HCT116 (cell line): ENCODE results near the gene FSCN2. TPM values are rescaled to one million over a fixed set of nuclear protein-coding genes. Genes with fewer than 3 reads are reported as not detected.

ENCODE experiments used
- ATAC-seq: fragments of 200-7000 bp; cut with Tn5 transposase; 2 replicates; pipeline ENCODE4 v1.9.1; 2020; ENCODE audit warnings: mild to moderate bottlenecking, moderate library complexity
- BruUV-seq: library from RNA; stranded (reverse); fragments of 400-500 nt; replicated peaks from 2 replicates; lab custom pipeline; 2021; lab: Mats Ljungman, UMichigan
- CTCF ChIA-PET: fragments of 300-600 bp; sonication (Branson Sonifier 250); formaldehyde crosslinking; loops from one replicate; lab custom pipeline; 2021; ENCODE audit warnings: antibody characterized with exemption; lab: Charles Lee
- POLR2A ChIA-PET: fragments of 300-600, 350-600 bp; sonication (Branson Sonifier 250); formaldehyde crosslinking; loops from one replicate; lab custom pipeline; 2021; ENCODE audit warnings: antibody characterized with exemption; lab: Charles Lee
- RAD21 ChIA-PET, 2 experiments: fragments of 300-600 bp; sonication (Branson Sonifier 250); formaldehyde crosslinking; loops; one replicate each; lab custom pipeline; 2023; ENCODE audit warnings: low total read pairs in 2 of 2; ENCODE audit not compliant: uncharacterized antibody in 2 of 2, unreplicated experiment in 2 of 2, low non-redundant PET in 1 of 2; lab: Charles Lee
- DNase-seq: peaks from one replicate; pipeline ENCODE4 v3.0.0-alpha.2; 2010; ENCODE audit warnings: low read depth, low spot score
- H2AFZ ChIP-seq: fragments of 200-600 bp; shearing (Covaris generic), sonication (generic); 2 replicates; pipeline ENCODE4 v1.6.1; 2017; ENCODE audit warnings: low read depth, mixed run types, mixed read lengths, antibody characterized with exemption, low read length; ENCODE audit not compliant: poor library complexity, severe bottlenecking
- H3K27ac ChIP-seq: 2 replicates; pipeline ENCODE4 v1.5.1; 2012; ENCODE audit warnings: low read depth, low read length
- H3K27me3 ChIP-seq: fragments of 200-600 bp; sonication (generic); 2 replicates; pipeline ENCODE4 v1.6.1; 2016; ENCODE audit warnings: mixed run types, low read length, mixed read lengths; ENCODE audit not compliant: insufficient read depth
- H3K36me3 ChIP-seq, 2 experiments: fragments of 200-500 bp in 1 of 2; fragments of 200-600 bp in 1 of 2; sonication (Bioruptor generic) in 1 of 2; sonication (generic) in 1 of 2; 2 replicates each; pipeline versions ENCODE4 v1.5.1 to v1.6.1; 2014 to 2016; ENCODE audit warnings: low read length in 2 of 2, inconsistent platforms in 1 of 2, mixed read lengths in 1 of 2, mixed run types in 1 of 2; ENCODE audit not compliant: insufficient read depth in 2 of 2, control insufficient read depth in 1 of 2
- H3K4me1 ChIP-seq, 2 experiments: fragments of 200-600 bp in 1 of 2; sonication (generic) in 1 of 2; 2 replicates each; pipeline versions ENCODE4 v1.5.1 to v1.6.1; 2012 to 2017; ENCODE audit warnings: low read length in 2 of 2, inconsistent platforms in 1 of 2, mild to moderate bottlenecking in 1 of 2, mixed read lengths in 1 of 2, mixed run types in 1 of 2, moderate library complexity in 1 of 2; ENCODE audit not compliant: insufficient read depth in 2 of 2, control insufficient read depth in 1 of 2
- H3K4me2 ChIP-seq: fragments of 200-600 bp; sonication (generic); 2 replicates; pipeline ENCODE4 v1.6.1; 2017; ENCODE audit warnings: mixed run types, low read length, mixed read lengths
- H3K4me3 ChIP-seq, 2 experiments: fragments of 200-600 bp in 1 of 2; sonication (generic) in 1 of 2; replicated peaks in 1 of 2; 2 replicates each; pipeline ENCODE4 v1.5.1; 2011 to 2016; ENCODE audit warnings: low read length in 2 of 2, control low read depth in 1 of 2, low read depth in 1 of 2, mild to moderate bottlenecking in 1 of 2, mixed read lengths in 1 of 2, mixed run types in 1 of 2
- H3K79me2 ChIP-seq: fragments of 200-600 bp; sonication (generic); 2 replicates; pipeline ENCODE4 v1.6.1; 2017; ENCODE audit warnings: mild to moderate bottlenecking, mixed run types, low read length, moderate library complexity, mixed read lengths; ENCODE audit not compliant: insufficient read depth
- H3K9ac ChIP-seq: fragments of 200-600 bp; sonication (generic); 2 replicates; pipeline ENCODE4 v1.6.1; 2016; ENCODE audit warnings: low read length, mixed read lengths
- H3K9me2 ChIP-seq: fragments of 200-600 bp; sonication (generic), shearing (Covaris generic); 2 replicates; pipeline ENCODE4 v1.6.1; 2017; ENCODE audit warnings: mixed run types, mild to moderate bottlenecking, moderate library complexity; ENCODE audit not compliant: insufficient read depth
- H3K9me3 ChIP-seq, 2 experiments: fragments of 200-500 bp in 1 of 2; fragments of 200-600 bp in 1 of 2; sonication (Bioruptor generic) in 1 of 2; sonication (generic) in 1 of 2; 2 replicates each; pipeline ENCODE4 v1.6.1; 2014 to 2017; ENCODE audit warnings: low read length in 2 of 2, mixed read lengths in 2 of 2, inconsistent platforms in 1 of 2, low read depth in 1 of 2, mild to moderate bottlenecking in 1 of 2, mixed run types in 1 of 2, moderate library complexity in 1 of 2; ENCODE audit not compliant: control insufficient read depth in 1 of 2, insufficient read depth in 1 of 2
- H4K20me1 ChIP-seq: fragments of 200-600 bp; sonication (generic), shearing (Covaris generic); 2 replicates; pipeline ENCODE4 v1.6.1; 2017; ENCODE audit warnings: mixed run types, mild to moderate bottlenecking, moderate library complexity; ENCODE audit not compliant: insufficient read depth
- CBX3 ChIP-seq: IDR thresholded peaks from 2 replicates; pipeline ENCODE4 v1.6.1; 2012; ENCODE audit warnings: low read depth
- CEBPB ChIP-seq: IDR thresholded peaks from 2 replicates; pipeline ENCODE4 v1.6.1; 2012; ENCODE audit warnings: low read depth
- ELF1 ChIP-seq: IDR thresholded peaks from 2 replicates; pipeline ENCODE4 v1.6.1; 2012; ENCODE audit warnings: low read depth, borderline replicate concordance
- EZH2 ChIP-seq: fragments of 200-600 bp; sonication (generic); IDR thresholded peaks from 2 replicates; pipeline ENCODE4 v1.6.1; 2017; ENCODE audit warnings: antibody characterized with exemption, mixed run types
- EZH2phosphoT487 ChIP-seq: fragments of 200-600 bp; IDR thresholded peaks from 2 replicates; pipeline ENCODE4 v1.6.1; 2018; ENCODE audit warnings: antibody characterized with exemption, borderline replicate concordance
- FOSL1 ChIP-seq: IDR thresholded peaks from 2 replicates; pipeline ENCODE4 v1.6.1; 2012; ENCODE audit warnings: low read depth
- JUND ChIP-seq: IDR thresholded peaks from 2 replicates; pipeline ENCODE4 v1.6.1; 2012
- POLR2A ChIP-seq: IDR thresholded peaks from 2 replicates; pipeline ENCODE4 v1.7.0; 2011; ENCODE audit warnings: borderline replicate concordance; ENCODE audit not compliant: insufficient read depth, insufficient read length; ENCODE audit errors: extremely low read depth
- RAD21 ChIP-seq: IDR thresholded peaks from 2 replicates; pipeline ENCODE4 v1.6.1; 2012; ENCODE audit warnings: low read depth, mild to moderate bottlenecking
- SIN3A ChIP-seq: IDR thresholded peaks from 2 replicates; pipeline ENCODE4 v1.6.1; 2012; ENCODE audit warnings: low read depth
- TCF7L2 ChIP-seq: IDR thresholded peaks from 2 replicates; pipeline ENCODE4 v1.7.0; 2011; ENCODE audit warnings: borderline replicate concordance, inconsistent platforms; ENCODE audit not compliant: insufficient read depth, insufficient read length; ENCODE audit errors: extremely low read depth
- YY1 ChIP-seq: IDR thresholded peaks from 2 replicates; pipeline ENCODE4 v1.6.1; 2011; ENCODE audit warnings: low read length, low read depth, moderate library complexity, mild to moderate bottlenecking; ENCODE audit not compliant: insufficient replicate concordance; ENCODE audit errors: extremely low read depth
- intact Hi-C: fragments of 100-400 bp; cut with micrococcal nuclease; formaldehyde crosslinking; loops from 2 replicates; pipeline ENCODE4 v1.10.0; 2022
- total RNA-seq: library from RNA; stranded (reverse); gene quantifications from one replicate; pipeline ENCODE4 v1.2.1, GENCODE V29; 2021; ENCODE audit not compliant: unreplicated experiment
- TF ChIP-seq, protein P1 (sequence below): IDR thresholded peaks from 2 replicates; pipeline ENCODE4 v1.6.1; 2012
- TF ChIP-seq, protein P2 (sequence below): IDR thresholded peaks from 2 replicates; pipeline ENCODE4 v1.6.1; 2012; ENCODE audit warnings: low read depth
- TF ChIP-seq, protein P3 (sequence below), 3 experiments: fragments of 200-600 bp in 1 of 3; sonication (generic) in 1 of 3; IDR thresholded peaks in 2 of 3; conservative IDR thresholded peaks in 1 of 3; 2 replicates each; pipeline ENCODE4 v1.5.1; 2012 to 2017; ENCODE audit warnings: low read depth in 2 of 3, low read length in 2 of 3, antibody characterized with exemption in 1 of 3, borderline replicate concordance in 1 of 3, control low read depth in 1 of 3, mild to moderate bottlenecking in 1 of 3, mixed read lengths in 1 of 3, mixed run types in 1 of 3, moderate library complexity in 1 of 3; ENCODE audit not compliant: insufficient read depth in 1 of 3

The FSCN2 gene
- total RNA-seq, 1 experiment from 2014 or later, result 10.1 TPM

DNA sequence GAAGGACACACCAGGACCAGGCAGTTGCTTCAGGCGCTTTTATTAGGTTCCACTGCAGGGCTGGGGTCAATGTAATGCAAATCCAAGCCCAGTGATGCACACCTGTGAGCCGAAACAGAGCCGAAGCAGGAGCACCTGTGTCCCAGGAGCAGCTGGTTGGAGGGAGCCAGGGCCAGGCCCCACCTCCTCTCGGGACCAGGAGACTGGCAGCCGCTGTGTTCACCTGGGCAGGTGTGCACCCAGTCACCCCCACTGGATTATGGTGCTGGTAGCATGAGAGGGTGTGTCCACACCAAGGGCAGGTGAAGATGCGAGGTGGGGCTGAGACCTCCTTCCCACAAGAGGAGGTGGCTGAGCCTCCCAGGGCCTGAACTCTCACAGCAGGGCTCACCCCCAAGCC, 28.7 kb downstream of the FSCN2 start:
- no peak for DNase-seq
- peak overlapping the region; percentile 20; the same call in 1 of the 2 replicates for H3K27ac ChIP-seq
- CTCF ChIA-PET, result no interaction called here

More for the DNA sequence above, 28.7 kb downstream of the FSCN2 start:
- POLR2A ChIA-PET, result no interaction called here
- peaks cover 2% of the 10 kb centered on the region; the same call in 1 of the 2 replicates for H3K79me2 ChIP-seq
- TF ChIP-seq EZH2 (no peak), ELF1 (no peak), POLR2A (no peak), TCF7L2 (no peak), SIN3A (no peak), FOSL1 (no peak), YY1 (no peak), EZH2phosphoT487 (no peak), CBX3 (no peak), CEBPB (no peak), RAD21 (no peak), JUND (no peak)
- TF ChIP-seq, protein P1, sequence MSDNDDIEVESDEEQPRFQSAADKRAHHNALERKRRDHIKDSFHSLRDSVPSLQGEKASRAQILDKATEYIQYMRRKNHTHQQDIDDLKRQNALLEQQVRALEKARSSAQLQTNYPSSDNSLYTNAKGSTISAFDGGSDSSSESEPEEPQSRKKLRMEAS, result no peak
- TF ChIP-seq, protein P2, sequence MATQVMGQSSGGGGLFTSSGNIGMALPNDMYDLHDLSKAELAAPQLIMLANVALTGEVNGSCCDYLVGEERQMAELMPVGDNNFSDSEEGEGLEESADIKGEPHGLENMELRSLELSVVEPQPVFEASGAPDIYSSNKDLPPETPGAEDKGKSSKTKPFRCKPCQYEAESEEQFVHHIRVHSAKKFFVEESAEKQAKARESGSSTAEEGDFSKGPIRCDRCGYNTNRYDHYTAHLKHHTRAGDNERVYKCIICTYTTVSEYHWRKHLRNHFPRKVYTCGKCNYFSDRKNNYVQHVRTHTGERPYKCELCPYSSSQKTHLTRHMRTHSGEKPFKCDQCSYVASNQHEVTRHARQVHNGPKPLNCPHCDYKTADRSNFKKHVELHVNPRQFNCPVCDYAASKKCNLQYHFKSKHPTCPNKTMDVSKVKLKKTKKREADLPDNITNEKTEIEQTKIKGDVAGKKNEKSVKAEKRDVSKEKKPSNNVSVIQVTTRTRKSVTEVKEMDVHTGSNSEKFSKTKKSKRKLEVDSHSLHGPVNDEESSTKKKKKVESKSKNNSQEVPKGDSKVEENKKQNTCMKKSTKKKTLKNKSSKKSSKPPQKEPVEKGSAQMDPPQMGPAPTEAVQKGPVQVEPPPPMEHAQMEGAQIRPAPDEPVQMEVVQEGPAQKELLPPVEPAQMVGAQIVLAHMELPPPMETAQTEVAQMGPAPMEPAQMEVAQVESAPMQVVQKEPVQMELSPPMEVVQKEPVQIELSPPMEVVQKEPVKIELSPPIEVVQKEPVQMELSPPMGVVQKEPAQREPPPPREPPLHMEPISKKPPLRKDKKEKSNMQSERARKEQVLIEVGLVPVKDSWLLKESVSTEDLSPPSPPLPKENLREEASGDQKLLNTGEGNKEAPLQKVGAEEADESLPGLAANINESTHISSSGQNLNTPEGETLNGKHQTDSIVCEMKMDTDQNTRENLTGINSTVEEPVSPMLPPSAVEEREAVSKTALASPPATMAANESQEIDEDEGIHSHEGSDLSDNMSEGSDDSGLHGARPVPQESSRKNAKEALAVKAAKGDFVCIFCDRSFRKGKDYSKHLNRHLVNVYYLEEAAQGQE, result no peak
- TF ChIP-seq, protein P3, sequence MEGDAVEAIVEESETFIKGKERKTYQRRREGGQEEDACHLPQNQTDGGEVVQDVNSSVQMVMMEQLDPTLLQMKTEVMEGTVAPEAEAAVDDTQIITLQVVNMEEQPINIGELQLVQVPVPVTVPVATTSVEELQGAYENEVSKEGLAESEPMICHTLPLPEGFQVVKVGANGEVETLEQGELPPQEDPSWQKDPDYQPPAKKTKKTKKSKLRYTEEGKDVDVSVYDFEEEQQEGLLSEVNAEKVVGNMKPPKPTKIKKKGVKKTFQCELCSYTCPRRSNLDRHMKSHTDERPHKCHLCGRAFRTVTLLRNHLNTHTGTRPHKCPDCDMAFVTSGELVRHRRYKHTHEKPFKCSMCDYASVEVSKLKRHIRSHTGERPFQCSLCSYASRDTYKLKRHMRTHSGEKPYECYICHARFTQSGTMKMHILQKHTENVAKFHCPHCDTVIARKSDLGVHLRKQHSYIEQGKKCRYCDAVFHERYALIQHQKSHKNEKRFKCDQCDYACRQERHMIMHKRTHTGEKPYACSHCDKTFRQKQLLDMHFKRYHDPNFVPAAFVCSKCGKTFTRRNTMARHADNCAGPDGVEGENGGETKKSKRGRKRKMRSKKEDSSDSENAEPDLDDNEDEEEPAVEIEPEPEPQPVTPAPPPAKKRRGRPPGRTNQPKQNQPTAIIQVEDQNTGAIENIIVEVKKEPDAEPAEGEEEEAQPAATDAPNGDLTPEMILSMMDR (IDR thresholded peaks at IDR 0.05 in 2 of 3, conservative IDR thresholded peaks at IDR 0.05 in 1 of 3; ENCODE audit: borderline replicate concordance in 1 of 3, insufficient read depth in 1 of 3, low read depth in 2 of 3, low read length in 2 of 3), result no peak
- TF ChIP-seq, all 23 proteins: peak for 0
- Histone ChIP-seq H3K4me2 (peak overlapping the region; percentile 34), H3K4me3 (no peak overlapping the region), H2AFZ (no peak overlapping the region), H3K9ac (no peak overlapping the region), H3K36me3 (peaks cover 28 to 35% of the 10 kb centered on the region in 2 experiments), H3K9me3 (no peaks in the 10 kb centered on the region), H3K9me2 (no peaks in the 10 kb centered on the region), H4K20me1 (no peaks in the 10 kb centered on the region), H3K27me3 (no peaks in the 10 kb centered on the region), H3K4me1 (peaks cover 11 to 38% of the 10 kb centered on the region in 2 experiments)
- BruUV-seq, result no TSS peak
- intact Hi-C loops, result loop anchor here (10.0 kb wide), 1 partner anchor 138 kb away; no protein-coding TSS in a partner anchor
- ATAC-seq, result no peak
- RAD21 ChIA-PET, result no interaction called here
